ENCODE data around the gene SLC29A3. TPM values are rescaled to one million over a fixed set of nuclear protein-coding genes. Genes with fewer than 3 reads are reported as not detected.

SLC29A3 gene
- total RNA-seq, 4 donors from 2014 or later: 1.0 to 13.8 (median 5.5) TPM

- Histone ChIP-seq H3K27ac (no peak overlapping the region), H3K4me1 (no peaks in the 10 kb centered on the region)
- TF ChIP-seq POLR2A (IDR thresholded peaks at IDR 0.05) (no peak), CTCF (IDR thresholded peaks at IDR 0.05) (no peak)
Observed at GRCh38 chr10:71300555-71301370, 18.3 kb upstream of the SLC29A3 start.

GRCh38 chr10:71301371-71301916 is 17.6 kb upstream of the SLC29A3 start:
- Histone ChIP-seq H3K36me3 (no peaks in the 10 kb centered on the region), H3K27me3 (no peaks in the 10 kb centered on the region), H3K4me1 (no peaks in the 10 kb centered on the region), H3K9me3 (no peaks in the 10 kb centered on the region), H3K27ac (no peak overlapping the region), H3K4me3 (no peak overlapping the region)
- TF ChIP-seq POLR2A (IDR thresholded peaks at IDR 0.05): no peak
- no peak for TF ChIP-seq CTCF (IDR thresholded peaks at IDR 0.05)
- intact Hi-C loops (cut with DNase I; ENCODE audit: low total_unique reads): loop anchor here (5.0 kb wide), 1 partner anchor 321 kb away; no protein-coding TSS in a partner anchor
- no peak for DNase-seq

More at GRCh38 chr10:71300555-71301370, 18.3 kb upstream of the SLC29A3 start:
- intact Hi-C loops (cut with DNase I; ENCODE audit: low total_unique reads): loop anchor here (5.0 kb wide), 1 partner anchor 322 kb away; no protein-coding TSS in a partner anchor
- Histone ChIP-seq H3K27me3 (no peaks in the 10 kb centered on the region), H3K36me3 (no peaks in the 10 kb centered on the region), H3K9me3 (no peaks in the 10 kb centered on the region), H3K4me3 (no peak overlapping the region)
- no peak for DNase-seq

GRCh38 chr10:71302451-71302850 is 16.6 kb upstream of the SLC29A3 start:
- intact Hi-C loops (cut with DNase I; ENCODE audit: low total_unique reads): loop anchor here (5.0 kb wide), 1 partner anchor 320 kb away; no protein-coding TSS in a partner anchor
- no peaks in the 10 kb centered on the region for H3K36me3 ChIP-seq
- H3K27me3 ChIP-seq: no peaks in the 10 kb centered on the region
- H3K27ac ChIP-seq: no peak overlapping the region
- no peak overlapping the region for H3K4me3 ChIP-seq
- DNase-seq: no peak
- H3K4me1 ChIP-seq: no peaks in the 10 kb centered on the region
- H3K9me3 ChIP-seq: no peaks in the 10 kb centered on the region
- TF ChIP-seq POLR2A (IDR thresholded peaks at IDR 0.05) (no peak), CTCF (IDR thresholded peaks at IDR 0.05) (no peak)

GRCh38 chr10:71302874-71303568 is 16.0 kb upstream of the SLC29A3 start:
- H3K9me3 ChIP-seq: no peaks in the 10 kb centered on the region
- intact Hi-C loops (cut with DNase I; ENCODE audit: low total_unique reads): loop anchor here (5.0 kb wide), 1 partner anchor 319 kb away; no protein-coding TSS in a partner anchor
- no peak overlapping the region for H3K27ac ChIP-seq
- no peak overlapping the region for H3K4me3 ChIP-seq
- H3K27me3 ChIP-seq: no peaks in the 10 kb centered on the region
- H3K36me3 ChIP-seq: no peaks in the 10 kb centered on the region
- no peak for DNase-seq
- no peaks in the 10 kb centered on the region for H3K4me1 ChIP-seq
- TF ChIP-seq POLR2A (IDR thresholded peaks at IDR 0.05) (no peak), CTCF (IDR thresholded peaks at IDR 0.05) (peak; percentile 48 to 52 (median 51))

All from uterus (tissue), 4 donors.